GM21515 (cell line): ENCODE results near the gene KLHL42.
A peak's percentile ranks its signal among the peaks of the same experiment; 100 is the strongest.

Experiments
- ATAC-seq: cut with Tn5 transposase; IDR thresholded peaks from one replicate; pipeline ENCODE4 v1.9.1; 2021; ENCODE audit not compliant: unreplicated experiment

Gene KLHL42

DNA sequence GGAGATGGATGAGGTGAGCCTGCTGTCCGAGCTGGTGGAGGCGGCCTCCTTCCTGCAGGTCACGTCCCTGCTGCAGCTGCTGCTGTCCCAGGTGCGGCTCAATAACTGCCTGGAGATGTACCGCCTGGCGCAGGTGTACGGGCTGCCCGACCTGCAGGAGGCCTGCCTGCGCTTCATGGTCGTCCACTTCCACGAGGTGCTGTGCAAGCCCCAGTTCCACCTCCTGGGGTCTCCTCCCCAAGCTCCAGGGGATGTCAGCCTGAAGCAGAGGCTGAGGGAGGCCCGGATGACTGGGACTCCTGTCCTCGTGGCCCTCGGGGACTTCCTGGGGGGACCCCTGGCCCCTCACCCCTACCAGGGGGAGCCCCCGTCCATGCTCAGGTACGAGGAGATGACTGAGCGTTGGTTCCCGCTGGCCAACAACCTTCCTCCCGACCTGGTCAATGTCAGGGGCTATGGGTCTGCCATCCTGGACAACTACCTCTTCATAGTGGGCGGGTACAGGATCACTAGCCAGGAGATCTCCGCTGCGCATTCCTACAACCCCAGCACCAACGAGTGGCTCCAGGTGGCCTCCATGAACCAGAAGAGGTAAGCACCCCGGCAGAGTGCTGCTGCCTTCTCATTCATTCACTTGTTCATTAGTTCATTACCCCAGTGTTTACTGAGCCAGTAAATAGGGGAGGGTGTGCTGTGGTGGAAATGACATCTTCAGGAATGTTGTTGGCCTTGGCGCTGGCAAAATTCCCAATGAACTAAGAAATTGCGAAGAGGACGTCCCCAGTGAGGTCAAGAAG, 777 bp downstream of the KLHL42 start:
- ATAC-seq, result peak; percentile 34

DNA sequence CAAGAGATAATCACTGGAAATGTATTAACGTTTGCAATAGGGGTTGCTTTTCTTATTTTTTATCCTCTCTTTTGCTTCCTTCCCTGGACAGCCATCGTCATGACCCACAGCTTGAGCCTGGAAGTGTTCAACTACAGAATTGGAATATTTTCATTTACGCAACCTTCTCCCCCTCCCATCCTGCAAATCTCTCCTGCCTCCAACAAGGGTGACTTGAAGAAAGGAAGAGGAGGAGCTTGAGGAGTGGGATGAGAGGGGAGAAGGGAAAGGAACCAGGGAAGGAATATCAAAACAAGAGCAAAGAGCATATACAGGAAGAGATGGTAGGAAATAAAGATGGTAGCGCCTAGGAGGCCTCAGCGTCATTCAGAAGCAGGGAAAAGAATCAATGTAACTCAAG, 1.6 kb downstream of the KLHL42 start:
- no peak for ATAC-seq

DNA sequence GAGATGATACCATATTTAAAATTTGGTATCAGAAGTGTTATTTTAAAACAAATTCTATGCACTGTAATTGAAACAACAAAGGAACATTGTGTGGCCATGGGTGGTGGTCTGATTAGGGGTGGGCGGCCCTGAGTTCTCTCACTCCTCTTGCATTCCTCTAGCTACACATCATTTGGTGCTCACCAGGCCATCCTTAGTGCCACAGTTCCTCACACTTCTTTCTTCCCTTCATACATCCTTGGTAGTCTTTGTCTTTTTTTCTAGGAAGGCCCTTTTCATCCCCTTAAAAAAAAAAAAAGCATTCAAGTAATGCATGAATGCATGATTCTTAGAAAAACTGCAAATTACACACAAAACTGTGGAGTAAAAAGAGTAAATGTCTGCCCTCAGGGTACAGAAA, 2.4 kb downstream of the KLHL42 start:
- no peak for ATAC-seq

DNA sequence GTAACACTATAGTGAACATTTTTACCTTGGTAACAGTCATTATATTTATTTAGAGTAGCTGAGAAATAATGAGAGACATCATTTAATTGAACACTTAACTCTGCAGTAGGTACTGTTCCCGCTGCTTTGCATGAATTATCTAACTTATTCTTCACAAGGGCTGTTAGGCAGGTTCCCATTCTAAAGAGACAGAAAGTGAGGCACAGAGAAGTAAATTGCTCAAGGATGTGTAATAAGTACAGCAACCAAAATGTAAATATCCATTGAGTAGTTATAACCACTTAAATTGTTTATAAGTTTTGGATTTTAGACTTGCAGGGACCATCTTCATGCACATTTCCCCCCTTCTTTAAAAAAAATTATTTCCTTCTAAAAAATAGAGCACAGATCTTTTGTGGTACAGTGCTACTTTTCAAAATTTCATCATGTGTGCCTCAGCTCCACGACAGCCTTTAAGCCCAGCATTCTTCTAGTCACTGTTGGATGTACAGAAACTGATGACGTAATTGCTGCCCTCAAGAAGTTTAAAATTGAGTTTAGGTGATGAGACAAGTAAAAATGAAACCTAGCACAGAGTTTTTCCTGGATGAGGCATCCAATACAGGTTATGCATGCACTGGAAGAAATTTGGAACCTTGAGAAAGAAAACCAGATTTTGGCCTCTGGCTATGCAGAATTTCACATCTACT, 6.0 kb downstream of the KLHL42 start:
- ATAC-seq, result no peak

DNA sequence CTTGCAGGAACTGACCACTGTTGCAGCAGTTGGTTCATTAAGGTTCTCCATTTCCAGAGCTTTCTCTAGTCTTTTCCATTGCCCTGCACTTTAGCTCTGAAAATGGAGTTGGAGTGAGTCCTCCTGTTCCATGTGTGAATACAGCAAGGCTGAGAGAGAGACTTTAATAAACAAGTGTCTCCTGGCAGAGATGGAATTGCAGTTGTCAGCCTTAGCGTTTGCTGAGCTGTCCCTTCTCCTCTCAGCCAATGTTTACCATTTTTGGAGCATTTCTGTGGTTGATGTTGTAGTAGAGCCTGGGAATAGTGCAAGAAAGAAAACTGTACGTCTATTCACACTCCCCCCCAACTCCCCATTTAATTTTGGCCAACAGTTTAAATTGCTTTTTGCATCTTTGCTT, 7.5 kb downstream of the KLHL42 start:
- ATAC-seq, result no peak

DNA sequence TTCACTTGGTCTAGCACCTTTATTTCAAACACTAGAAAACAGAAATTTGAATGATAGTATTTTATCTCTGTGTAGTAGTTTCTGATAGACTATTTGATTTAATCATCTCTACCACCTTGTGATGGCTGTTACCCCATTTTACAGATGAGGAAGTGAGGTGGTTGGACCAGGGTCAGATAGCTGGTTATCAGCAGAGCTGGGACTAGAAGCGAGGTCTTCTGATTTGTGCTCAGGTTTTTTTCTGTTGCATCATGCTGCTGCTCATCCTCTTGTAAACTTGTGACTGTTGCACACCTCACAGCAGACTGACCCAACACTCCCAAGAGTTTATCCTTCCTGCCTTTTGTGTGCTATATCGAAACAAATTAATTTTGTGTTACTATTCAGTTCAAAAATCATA, 10.1 kb downstream of the KLHL42 start:
- no peak for ATAC-seq

DNA sequence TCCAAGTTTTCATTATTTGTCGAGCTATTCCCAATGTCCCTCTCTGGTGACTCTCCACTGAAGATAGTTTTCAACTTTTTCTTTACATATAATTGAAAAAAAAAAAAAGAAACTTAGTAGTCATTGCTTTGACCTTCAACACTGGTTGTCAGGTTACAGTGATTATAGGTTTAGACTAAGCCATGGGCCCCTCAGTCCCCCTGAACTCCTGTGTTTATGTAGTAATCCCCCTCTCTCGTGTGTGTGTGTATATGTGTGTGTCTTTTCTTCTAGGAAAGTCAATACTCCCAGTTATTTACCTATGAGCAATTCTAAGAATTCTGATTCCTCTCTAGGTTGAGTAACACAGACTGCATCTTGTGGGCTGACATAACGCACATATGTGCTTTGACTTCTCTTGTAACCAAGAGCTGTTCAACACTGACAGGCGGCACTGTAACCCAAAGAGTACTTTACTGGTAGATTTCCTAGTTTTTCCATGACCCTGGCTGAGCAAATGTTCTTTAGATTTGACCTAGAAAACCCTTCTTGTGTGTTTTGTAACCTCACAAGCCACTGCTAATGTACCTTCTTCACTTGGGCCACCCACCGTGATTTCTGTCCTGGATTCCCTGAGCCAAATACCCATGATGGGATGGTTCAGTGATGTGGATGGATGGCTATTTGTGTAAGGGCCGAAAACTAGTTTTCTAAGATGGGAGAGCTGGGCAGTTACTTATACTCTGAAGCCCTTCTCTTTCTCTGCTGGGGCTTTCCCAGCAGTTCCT, 15.0 kb downstream of the KLHL42 start:
- ATAC-seq, result no peak

DNA sequence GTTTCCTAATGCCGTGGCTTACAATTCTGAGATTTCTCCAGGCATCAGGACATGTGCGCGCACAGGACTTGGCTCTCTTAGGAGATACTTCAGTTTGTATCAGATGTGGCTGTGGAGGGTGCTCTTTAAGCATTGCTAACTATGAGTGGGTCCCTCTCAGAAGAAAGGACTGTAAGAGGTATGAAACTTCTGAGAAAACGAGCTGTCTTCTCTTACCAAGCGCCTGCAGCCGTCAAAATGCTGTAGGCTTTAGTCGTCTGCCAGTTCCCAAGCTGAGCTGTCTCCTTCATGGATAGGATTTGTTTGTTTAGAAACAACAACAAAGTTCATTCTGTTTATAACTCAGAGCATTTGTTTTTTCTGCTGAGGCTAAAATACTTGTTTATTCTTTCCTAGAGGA, 16.1 kb downstream of the KLHL42 start:
- ATAC-seq, result no peak

DNA sequence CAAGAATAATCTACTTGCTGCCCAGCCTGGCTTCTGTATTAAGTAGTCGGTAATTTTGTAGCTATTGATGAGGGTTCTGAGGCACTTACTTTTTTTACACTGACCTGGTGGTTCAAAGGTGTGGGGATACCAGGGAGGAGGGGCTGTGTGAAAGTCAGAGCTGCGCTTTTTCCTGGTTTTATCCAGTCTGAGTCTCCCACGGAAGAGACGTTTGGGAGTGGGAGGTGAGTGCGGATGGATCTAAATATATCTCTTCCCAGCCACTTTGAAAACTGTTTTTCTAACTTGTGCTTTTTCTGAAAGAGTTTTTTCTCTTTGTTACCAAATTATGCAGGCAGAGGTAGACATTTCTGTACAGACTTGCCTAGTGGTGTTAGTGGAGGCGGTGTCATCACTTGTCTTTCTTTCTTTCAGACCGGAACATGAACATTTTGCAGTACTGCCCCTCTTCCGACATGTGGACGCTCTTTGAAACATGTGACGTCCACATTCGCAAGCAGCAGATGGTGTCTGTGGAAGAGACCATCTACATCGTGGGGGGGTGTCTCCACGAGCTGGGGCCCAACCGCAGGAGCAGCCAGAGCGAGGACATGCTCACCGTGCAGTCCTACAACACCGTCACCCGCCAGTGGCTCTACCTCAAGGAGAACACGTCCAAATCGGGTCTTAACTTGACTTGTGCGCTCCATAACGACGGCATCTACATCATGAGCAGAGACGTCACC, 17.4 kb downstream of the KLHL42 start:
- no peak for ATAC-seq

DNA sequence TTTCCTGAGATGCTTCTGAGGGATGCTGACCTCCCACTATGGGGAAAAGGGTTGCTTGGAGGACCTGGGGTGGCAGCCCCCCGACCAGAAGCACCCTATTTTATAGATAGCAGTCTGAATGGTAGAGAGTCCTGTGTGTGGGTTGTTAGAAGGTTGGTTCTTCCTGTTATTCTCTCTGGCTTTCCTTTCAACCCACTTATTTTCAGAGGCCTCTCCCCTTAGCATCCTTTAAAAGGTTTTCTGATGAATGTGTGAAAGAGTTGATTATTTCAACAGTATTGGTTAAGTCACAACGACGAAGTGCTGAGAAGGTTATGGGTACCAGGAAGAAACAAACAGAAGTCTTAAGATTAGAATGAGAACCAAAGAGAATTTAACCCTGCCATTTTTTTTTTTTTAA, 20.8 kb downstream of the KLHL42 start:
- ATAC-seq, result no peak

DNA sequence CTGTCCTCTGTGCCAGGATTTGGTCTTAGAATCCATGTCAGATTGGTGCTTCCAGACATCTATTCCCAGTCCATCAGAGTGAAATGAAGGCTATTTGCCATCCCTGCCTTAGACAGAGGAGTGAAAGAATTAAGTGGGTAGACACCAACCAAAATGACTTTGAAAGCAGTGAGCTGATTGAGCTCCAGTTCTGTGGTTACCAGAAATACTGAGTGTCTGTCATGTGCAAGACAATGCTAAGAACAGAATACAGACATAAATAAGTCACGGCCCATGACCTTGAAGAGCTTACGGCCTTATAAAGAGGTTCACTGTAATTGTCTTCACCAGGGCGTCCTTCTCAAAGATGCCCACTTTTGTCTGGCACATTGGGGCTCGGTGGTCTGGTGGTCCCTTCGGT, 21.6 kb downstream of the KLHL42 start:
- ATAC-seq, result no peak

DNA sequence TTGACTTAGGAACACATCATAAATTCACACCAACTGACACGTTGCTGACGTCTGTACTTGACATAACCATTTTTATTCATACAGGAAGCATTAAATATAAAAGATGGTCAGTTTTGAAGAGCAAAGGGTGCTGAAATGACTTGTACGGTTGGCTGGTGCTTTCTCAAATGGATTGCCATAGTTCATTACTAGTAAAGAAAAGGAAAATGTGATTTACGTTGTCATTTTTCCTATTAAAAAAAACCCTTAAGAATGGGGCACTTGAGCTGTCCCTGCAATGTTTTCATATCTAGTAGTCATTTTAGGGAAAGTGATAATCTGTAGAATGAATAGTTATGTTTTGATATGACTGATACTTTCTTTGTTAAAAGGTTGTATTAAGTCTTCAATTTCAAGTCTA, 22.5 kb downstream of the KLHL42 start:
- ATAC-seq, result no peak

DNA sequence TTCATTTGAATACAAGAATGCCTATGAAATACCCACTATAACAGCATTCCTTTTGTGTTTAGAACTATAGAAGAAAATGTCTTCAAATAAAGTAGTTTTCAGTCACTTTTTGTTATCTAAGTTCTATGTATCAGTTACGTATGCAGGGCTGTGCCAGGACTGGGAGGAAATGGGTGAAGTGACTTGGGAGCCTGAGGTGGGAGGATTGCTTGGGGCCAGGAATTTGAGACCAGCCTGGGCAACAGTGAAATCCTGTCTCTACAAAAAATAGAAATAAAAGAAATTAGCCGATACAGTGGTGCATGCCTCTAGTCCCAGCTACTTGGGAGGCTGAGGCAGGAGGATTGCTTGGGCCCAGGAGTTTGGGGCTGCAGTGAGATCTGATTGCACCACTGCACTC, 22.9 kb downstream of the KLHL42 start:
- no peak for ATAC-seq

DNA sequence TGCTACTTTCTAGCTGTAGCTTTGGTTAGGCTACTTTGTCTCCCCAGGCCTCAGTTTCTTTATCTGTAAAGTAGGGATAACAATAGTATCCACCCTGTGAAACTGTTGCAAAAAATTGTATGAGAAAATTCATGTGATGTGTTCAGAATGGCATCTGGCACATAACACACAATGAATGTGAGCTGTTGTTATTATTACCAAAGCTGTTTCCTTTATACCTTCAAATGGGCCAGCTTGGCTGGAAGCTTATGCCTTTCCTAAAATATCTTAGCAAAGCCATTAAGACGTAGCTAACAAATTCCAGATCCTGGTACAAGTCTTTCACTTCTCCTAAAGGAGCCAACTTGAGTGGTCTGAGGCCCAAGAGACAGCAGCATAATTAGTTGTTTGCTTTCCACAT, 25.2 kb downstream of the KLHL42 start:
- no peak for ATAC-seq

DNA sequence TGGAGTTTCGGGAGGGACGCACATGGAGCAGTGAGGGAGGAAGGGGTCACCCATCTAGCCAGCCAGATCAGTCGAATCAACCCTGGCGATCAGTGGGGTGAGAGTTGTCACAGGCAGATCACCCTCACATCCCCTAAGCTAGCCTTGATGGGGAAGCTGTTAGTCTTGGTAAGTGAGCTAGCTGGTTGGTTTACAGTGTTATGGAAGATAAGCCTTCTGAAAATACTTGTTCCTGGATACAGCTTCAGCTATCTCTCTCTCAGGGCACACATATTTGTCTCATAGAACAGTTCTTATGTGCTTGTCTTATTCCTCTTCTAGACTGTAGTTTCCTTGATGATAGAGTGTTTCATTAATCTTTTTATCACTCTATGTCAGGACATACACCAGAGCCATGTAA, 26.2 kb downstream of the KLHL42 start:
- ATAC-seq, result no peak

DNA sequence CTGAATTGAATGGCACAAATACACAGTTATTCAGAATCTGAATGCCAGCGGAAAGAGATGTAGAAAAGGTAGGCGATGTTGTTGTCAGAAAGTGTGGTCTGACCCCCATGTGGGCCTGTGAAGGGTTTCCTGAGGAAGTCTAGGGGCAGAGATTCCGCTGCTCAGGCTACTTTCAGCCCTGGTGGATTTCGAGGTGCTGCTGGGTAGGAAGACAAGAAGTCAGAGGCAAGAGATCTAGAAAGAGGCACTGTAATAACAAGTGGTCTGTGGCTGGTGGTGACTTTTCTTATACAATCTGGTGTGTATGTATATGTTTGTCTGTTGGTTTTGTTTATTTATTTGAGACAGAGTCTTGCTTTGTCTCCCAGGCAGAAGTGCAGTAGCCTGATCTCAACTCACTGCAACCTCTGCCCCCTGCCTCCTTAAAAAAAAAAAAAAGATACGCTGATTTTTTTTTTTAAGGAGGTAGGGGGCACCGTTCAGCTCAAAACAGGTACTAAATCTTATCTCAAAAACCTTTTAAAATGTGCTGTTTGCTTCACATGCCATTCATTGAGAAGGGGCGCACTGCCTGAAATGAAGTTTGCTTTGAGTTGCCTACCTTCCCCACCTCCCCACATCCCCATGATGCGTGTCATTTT, 27.1 kb downstream of the KLHL42 start:
- ATAC-seq, result no peak

DNA sequence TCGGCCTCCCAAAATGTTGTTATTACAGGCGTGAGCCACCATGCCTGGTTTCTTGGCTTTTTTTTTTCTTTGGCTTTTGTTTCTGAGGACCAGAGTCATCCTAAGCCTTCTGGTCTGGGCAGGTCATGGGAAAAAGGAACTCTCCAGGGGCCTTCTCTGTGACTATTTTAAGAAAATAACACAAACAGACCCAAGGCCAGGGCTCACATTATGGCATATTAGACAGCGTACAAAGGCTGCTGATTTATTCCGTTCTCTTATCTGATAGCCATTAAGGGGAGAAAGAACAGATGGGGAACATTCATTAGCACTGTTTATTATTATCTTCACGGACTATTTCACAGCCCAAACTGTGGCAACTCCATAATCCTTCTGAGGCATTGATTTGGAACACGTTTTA, 28.8 kb downstream of the KLHL42 start:
- ATAC-seq, result no peak

DNA sequence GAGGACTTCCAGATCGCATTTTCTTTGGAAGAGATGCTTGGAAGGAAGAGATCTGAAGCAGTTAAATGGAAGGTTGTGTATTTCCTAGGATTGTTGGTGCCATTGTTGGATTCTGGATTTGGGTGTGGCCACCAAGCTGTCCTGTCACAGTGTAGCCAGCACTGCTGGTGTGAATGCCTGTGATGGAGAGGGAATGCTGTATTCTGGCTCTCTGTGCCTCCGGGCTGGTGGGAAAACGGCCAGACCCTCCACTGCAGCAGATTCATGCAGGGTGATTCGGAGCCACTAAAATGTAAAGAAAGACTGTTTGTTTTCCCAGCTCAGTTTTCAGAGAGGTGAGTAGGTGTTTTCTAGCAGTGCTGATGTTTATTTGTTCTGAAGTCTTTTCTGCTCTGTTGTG, 30.7 kb downstream of the KLHL42 start:
- ATAC-seq, result no peak

DNA sequence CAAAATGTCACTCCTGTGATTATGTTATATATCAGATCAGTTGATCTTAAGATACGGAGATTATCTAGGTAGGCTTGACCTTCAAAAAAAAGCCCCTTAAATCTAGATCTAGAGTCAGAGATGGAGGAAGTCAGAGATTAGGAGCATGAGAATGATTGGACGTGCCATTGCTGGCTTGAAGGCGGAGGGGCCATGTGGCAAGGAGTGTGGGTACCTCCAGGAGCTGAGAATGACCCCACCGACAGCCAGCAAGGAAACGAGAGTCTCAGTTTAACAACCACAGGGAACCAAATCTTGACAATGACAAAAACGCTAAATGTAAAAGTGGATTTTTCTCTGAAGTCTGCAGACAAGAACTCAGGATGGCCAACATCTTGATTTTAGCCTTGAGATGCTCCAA, 32.5 kb downstream of the KLHL42 start:
- ATAC-seq, result no peak

DNA sequence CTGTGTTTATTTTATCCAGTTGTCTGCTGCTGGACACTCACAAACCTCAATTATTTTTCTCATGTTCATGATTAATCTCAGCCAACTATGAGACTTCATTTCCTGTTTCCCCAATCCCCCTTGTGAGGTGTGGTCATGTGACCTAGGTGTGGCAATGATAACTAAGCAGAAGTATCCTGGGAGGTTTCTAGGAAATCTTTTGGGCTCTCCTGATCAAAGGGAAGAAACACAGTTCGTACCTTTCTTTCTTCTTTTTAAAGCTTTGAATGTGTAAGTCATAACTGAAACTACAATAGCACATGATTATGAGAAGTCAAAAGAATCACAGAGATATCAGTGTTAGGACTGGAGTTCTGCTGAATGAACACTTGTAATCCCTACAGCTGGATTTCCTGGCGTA, 34.4 kb downstream of the KLHL42 start:
- no peak for ATAC-seq
